Inflammatory macrophage treated with lipopolysaccharide for 1 hour (primary cell): ENCODE results near the gene SPSB1.
A peak's percentile ranks its signal among the peaks of the same experiment; 100 is the strongest.

Experiments used
- DNase-seq, 2 donors: peaks; one replicate each; pipeline ENCODE4 v3.0.0-alpha.2; 2020 to 2022

Gene SPSB1

GRCh38 chr1:9346566-9346965 lies 53.9 kb downstream of the SPSB1 start:
- DNase-seq = no peak

GRCh38 chr1:9347095-9347850 lies 54.6 kb downstream of the SPSB1 start:
- DNase-seq = no peak

- DNase-seq = no peak
Measured at GRCh38 chr1:9349331-9349851, 56.7 kb downstream of the SPSB1 start.

GRCh38 chr1:9350013-9350908 lies 57.6 kb downstream of the SPSB1 start:
- no peak for DNase-seq

GRCh38 chr1:9350960-9351359 lies 58.3 kb downstream of the SPSB1 start:
- DNase-seq = no peak

- DNase-seq = no peak
Measured at GRCh38 chr1:9351654-9352271, 59.1 kb downstream of the SPSB1 start.

- no peak for DNase-seq
Measured at GRCh38 chr1:9352377-9353134, 59.9 kb downstream of the SPSB1 start.

GRCh38 chr1:9355503-9355902 lies 62.8 kb downstream of the SPSB1 start:
- DNase-seq = no peak

GRCh38 chr1:9356021-9356420 lies 63.3 kb downstream of the SPSB1 start:
- DNase-seq = no peak

GRCh38 chr1:9356829-9357466 lies 64.3 kb downstream of the SPSB1 start:
- DNase-seq = no peak

GRCh38 chr1:9357958-9358357 lies 65.3 kb downstream of the SPSB1 start:
- no peak for DNase-seq

- no peak for DNase-seq
Measured at GRCh38 chr1:9360371-9361064, 67.8 kb downstream of the SPSB1 start.

- DNase-seq = no peak
Measured at GRCh38 chr1:9361630-9362260, 69.1 kb downstream of the SPSB1 start.

- peak; percentile 43 to 45 for DNase-seq
Measured at GRCh38 chr1:9362488-9362887, 69.8 kb downstream of the SPSB1 start.

- DNase-seq = no peak
Measured at GRCh38 chr1:9363061-9363471, 70.4 kb downstream of the SPSB1 start.

GRCh38 chr1:9366298-9366697 lies 73.6 kb downstream of the SPSB1 start:
- DNase-seq = no peak

GRCh38 chr1:9366943-9367780 lies 74.5 kb downstream of the SPSB1 start:
- no peak for DNase-seq

- no peak for DNase-seq
Measured at GRCh38 chr1:9367806-9368205, 75.1 kb downstream of the SPSB1 start.

- DNase-seq = no peak
Measured at GRCh38 chr1:9368356-9368755, 75.7 kb downstream of the SPSB1 start.
